GM19395 (cell line): ENCODE results near the gene MYMX.
"Not testable (repeated sequence)": the region's sequence is repeated elsewhere in the genome, so short reads cannot be mapped to it uniquely, and the experiment has no call there.

Experiments
- ATAC-seq: cut with Tn5 transposase; IDR thresholded peaks from one replicate; pipeline ENCODE4 v1.9.1; 2021; ENCODE audit warnings: mild to moderate bottlenecking, moderate library complexity; ENCODE audit not compliant: unreplicated experiment

Gene MYMX

DNA sequence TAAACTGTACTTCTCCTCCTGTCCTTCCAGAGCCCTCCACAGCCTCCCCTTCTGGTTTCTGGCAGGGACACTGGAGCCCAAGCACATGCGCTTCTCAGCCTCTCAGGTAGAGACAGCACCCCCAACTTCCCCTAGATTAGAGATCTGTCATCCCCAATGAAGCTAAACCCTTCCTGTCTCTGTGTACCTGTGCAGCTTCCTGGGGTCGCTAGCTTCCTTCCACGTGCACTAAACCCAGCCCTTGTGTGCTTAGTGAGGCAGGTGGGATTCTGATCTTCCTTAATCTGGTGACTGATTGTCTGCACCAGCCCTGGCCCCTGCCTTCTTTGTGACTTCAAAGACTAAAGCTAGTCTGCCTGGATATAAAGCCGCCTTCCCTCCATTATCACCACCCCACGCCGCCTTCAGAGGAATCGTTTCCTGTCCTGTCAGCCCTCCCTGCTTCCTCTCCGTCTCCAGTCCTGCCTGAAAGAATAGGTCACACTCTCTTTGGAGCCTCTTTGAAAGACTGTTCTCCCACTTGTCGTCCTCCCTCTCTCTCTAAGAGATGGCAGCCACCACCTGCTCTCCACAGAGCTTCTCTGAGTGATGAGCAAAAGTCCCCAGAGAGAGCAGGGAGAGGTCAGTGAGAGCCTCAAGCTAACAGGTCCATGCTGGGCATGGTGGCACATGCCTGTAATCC is 30.6 kb upstream of the MYMX start:
- ATAC-seq: no peak

GRCh38 chr6:44186635-44187025 is 30.1 kb upstream of the MYMX start:
- ATAC-seq: no peak

DNA sequence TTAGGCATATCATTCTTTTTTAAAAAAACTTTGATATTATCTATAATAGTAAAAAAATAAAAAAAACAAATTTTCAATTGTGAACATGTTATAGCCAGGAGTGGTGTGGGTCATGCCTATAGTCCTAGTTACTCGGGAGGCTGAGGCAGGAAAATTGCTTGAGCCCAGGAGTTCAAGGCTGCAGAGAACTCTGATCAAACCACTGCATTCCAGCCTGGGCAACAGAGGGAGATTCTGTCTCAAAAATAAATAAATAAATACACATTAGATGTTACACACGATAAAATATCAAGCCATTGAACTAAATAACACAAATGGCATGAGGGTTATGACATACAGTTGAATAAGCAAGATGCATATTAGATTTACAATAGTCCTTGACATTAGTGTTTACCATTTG is 27.9 kb upstream of the MYMX start:
- no peak for ATAC-seq

DNA sequence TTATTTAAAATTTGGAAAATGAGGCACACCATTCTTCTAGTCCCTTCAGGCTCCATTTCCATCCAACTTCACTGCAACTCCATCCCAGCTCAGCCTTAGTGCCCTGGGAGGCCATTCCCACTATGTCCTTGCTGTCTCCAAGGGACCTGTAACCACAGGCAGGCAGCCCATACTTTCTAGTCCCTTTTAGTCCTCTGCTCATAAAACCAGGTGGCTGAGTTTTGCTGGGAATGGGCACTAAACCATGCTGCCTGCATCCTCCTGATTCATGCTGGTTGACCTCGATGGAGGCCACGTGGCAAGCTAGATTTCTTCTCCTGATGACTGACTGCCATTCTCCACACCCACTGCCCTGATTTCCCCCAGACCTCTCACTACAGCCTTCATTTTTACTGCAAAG is 27.5 kb upstream of the MYMX start:
- ATAC-seq: no peak

- no peak for ATAC-seq
These were observed 26.0 kb upstream of the MYMX start for GRCh38 chr6:44190715-44191114.

DNA sequence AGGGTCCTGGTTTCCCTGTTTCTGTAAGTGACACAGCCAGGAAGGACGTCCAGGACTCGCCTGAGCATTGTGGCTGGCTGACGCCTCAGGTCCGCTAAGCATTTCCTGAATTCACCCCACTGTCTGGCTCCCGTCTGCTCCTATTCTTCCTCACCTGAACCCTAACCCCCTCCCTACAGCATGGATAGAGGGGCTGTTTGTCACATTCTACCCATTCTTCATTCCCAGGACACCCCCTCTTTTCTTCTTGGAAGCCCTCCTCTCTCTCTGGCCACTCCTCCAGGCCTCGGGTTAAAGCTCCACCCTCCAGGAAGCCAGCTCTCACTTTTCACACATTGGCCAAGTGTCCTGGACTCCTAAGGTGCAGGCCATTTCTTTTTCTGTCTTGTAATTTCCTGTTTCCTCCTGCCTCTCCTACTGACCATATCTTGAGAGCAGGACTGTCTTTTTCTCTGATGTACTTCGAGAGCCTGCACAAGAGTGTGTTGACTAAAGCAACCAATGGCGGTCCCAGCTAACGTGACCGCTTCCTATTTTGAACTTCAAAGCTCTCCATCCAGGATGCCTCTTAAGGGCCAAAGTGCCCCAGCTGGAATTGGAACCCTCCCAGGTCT is 24.2 kb upstream of the MYMX start:
- no peak for ATAC-seq

GRCh38 chr6:44193307-44193910 is 23.3 kb upstream of the MYMX start:
- ATAC-seq: no peak

DNA sequence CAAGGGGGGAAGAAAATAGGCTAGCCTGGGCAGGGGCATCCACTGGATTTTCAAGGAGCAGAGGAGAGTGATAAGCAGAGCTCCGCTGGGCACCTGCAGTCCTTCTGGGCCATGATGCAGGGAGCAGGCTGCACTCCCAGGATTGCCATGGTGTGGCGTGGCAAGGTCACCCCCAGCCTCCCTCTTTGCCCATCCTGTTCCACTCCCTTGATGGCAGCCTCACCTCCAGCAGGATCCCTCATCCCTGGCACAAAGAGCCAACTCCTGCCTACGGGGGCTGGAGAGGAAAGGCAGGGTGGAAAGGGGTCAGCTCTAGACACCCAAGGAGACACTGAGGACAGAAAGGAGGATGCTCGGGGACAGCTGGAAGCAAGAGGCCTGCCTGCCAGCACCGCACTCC is 22.4 kb upstream of the MYMX start:
- no peak for ATAC-seq

GRCh38 chr6:44196351-44196750 is 20.4 kb upstream of the MYMX start:
- ATAC-seq: not testable (repeated sequence)

DNA sequence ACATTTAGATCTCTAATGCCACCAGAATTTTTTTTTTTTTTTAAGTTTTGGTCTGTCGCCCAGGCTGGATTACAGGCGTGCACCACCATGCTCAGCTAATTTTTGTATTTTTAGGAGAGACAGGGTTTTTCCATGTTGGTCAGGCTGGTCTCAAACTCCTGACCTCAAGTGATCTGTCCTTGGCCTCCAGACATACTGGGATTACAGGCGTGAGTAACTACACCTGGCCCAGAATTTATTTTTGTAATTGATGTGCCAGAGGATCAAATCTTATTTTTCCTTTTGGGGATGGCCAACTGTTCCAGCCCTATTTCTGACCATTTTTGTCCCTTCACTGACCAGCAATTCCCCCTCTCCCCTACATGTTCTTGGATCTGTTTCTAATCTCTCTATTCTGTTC is 18.0 kb upstream of the MYMX start:
- ATAC-seq: no peak

DNA sequence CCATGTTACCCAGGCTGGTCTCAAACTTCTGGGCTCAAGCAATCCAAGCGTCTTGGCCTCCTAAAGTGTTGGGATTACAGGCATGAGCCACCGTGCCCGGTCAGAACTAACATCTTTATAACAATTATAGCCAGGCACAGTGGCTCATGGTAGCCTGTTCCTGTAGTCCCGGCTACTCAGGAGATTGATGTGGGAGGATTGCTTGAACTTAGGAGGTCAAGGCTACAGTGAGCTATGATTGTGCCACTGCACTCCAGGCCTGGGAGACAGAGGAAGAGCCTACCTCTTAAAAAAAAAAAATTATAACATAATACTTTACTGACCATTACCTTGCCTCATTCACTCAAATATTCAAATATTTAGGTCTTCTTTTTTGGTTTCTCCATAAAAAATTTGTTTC is 16.8 kb upstream of the MYMX start:
- no peak for ATAC-seq

GRCh38 chr6:44201200-44201599 is 15.5 kb upstream of the MYMX start:
- no peak for ATAC-seq

- ATAC-seq: no peak
These were observed 15.0 kb upstream of the MYMX start for GRCh38 chr6:44201638-44202303.

- ATAC-seq: no peak
These were observed 14.3 kb upstream of the MYMX start for GRCh38 chr6:44202332-44202971.

DNA sequence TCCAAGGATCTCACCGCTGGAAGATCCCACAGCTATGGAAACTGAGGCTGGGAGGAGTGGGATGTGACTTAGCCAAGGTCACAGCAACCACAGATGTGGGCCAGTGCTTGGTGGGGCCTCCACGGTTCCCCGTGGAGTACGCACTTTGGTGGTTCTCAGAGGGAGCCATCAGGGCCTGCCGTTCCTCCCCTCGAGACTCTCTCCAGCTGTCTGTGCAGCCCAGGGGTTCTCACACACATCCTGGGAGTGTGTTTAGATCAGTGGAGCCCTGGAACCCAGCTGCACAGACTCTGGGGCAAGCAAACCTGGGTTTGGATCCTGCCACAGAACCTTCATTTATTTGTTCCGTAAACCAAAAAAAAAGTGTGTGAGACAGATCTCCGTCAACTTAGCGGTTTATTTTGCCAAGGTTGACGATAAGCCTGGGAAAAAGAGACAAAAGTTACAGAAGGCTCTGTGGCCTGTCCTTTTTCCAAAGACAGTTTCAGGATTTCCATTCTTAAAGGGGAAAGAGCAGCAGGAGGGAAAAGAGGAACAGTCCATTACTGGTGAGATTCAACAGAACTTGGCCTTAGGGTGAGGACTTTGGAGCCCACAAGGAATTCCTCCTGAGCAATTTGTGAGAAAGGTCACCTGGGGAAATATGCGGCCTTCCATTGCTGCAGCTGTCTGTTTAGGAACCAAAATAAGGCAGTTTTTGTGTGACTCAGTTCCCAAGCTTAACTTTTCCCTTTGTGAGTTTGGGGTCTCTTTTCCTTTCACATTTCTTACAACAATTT is 13.6 kb upstream of the MYMX start:
- ATAC-seq: no peak

GRCh38 chr6:44203955-44204354 is 12.8 kb upstream of the MYMX start:
- no peak for ATAC-seq

DNA sequence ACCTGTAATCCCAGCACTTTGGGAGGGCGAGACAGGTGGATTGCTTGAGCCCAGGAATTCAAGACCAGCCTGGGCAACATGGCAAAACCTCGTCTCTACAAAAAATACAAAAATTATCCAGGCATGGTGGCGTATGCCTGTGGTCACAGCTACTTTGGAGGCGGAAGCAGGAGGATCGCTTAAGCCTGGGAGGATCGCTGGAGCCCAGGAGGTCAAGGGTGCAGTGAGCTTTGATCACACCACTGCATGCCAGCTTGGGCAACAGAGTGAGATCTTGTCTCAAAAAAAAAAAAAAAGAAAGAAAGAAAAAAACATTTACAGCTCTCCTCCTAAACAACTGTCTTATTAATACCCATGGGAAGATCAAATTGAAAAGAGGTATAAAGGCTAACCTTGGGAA is 8.8 kb upstream of the MYMX start:
- ATAC-seq: no peak

DNA sequence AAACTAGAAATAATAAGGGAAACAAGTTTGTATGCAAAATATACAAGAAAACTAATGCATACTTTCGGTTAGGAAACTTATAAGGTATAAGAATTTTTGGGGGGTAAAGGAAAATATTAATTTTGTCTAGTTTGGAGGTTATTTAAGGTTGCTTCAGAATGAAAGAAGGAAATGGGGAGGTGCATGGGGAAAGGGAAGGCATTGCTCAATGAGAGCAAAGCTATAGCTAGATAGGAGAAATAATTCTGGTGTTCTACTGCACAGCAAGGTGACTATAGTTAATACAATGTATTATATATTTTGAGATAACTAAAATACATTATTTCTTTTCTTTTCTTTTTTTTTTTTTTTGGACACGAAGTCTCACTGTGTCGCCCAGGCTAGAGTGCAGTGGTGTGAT is 5.4 kb upstream of the MYMX start:
- no peak for ATAC-seq

GRCh38 chr6:44214307-44214706 is 2.4 kb upstream of the MYMX start:
- no peak for ATAC-seq

- no peak for ATAC-seq
These were observed 812 bp downstream of the MYMX start for GRCh38 chr6:44217332-44218143.
